Trophoblast cell (in vitro differentiated cells and primary cell): ENCODE data around the gene KCNK10.
"Not testable (repeated sequence)": the region's sequence is repeated elsewhere in the genome, so short reads cannot be mapped to it uniquely, and the experiment has no call there.

Experiments used
- DNase-seq, 2 donors: peaks; one replicate each; pipeline ENCODE4 v3.0.0-alpha.2; 2016
- H2AFZ ChIP-seq: 2 replicates; pipeline ENCODE4 v1.6.1; 2013; ENCODE audit warnings: low read length, moderate library complexity, mild to moderate bottlenecking; ENCODE audit not compliant: insufficient read depth, poor library complexity
- H2AK5ac ChIP-seq: 2 replicates; pipeline ENCODE4 v1.6.1; 2013; ENCODE audit warnings: mild to moderate bottlenecking, low read length
- H2BK120ac ChIP-seq: 2 replicates; pipeline ENCODE4 v1.6.1; 2013; ENCODE audit warnings: low read length, mild to moderate bottlenecking, moderate library complexity; ENCODE audit not compliant: insufficient read depth, poor library complexity
- H2BK12ac ChIP-seq: 2 replicates; pipeline ENCODE4 v1.6.1; 2013; ENCODE audit warnings: mild to moderate bottlenecking, low read length, moderate library complexity
- H2BK5ac ChIP-seq: 2 replicates; pipeline ENCODE4 v1.6.1; 2013; ENCODE audit warnings: low read length, low read depth, moderate library complexity, mild to moderate bottlenecking; ENCODE audit not compliant: poor library complexity
- H3K14ac ChIP-seq: 2 replicates; pipeline ENCODE4 v1.6.1; 2013; ENCODE audit warnings: mild to moderate bottlenecking, low read length
- H3K18ac ChIP-seq: 2 replicates; pipeline ENCODE4 v1.6.1; 2013; ENCODE audit warnings: mild to moderate bottlenecking, low read length
- H3K23ac ChIP-seq: 2 replicates; pipeline ENCODE4 v1.6.1; 2013; ENCODE audit warnings: low read length
- H3K27ac ChIP-seq: 2 replicates; pipeline ENCODE4 v1.5.1; 2013; ENCODE audit warnings: low read depth, mild to moderate bottlenecking, inconsistent platforms, low read length, moderate library complexity
- H3K27me3 ChIP-seq: 2 replicates; pipeline ENCODE4 v1.6.1; 2013; ENCODE audit warnings: inconsistent platforms, mild to moderate bottlenecking, low read length, moderate library complexity; ENCODE audit not compliant: insufficient read depth
- H3K36me3 ChIP-seq, 2 experiments: 1 replicate in 1 of 2; 2 replicates in 1 of 2; pipeline ENCODE4 v1.6.1; 2013; ENCODE audit warnings: low read length in 2 of 2, mild to moderate bottlenecking in 2 of 2, moderate library complexity in 1 of 2; ENCODE audit not compliant: insufficient read depth in 2 of 2, control insufficient read depth in 1 of 2
- H3K4ac ChIP-seq: 2 replicates; pipeline ENCODE4 v1.6.1; 2013; ENCODE audit warnings: low read depth, mild to moderate bottlenecking, low read length, moderate library complexity
- H3K4me1 ChIP-seq, 2 experiments: 1 replicate in 1 of 2; 2 replicates in 1 of 2; pipeline ENCODE4 v1.6.1; 2013; ENCODE audit warnings: low read length in 2 of 2, mild to moderate bottlenecking in 2 of 2, moderate library complexity in 1 of 2; ENCODE audit not compliant: insufficient read depth in 2 of 2, control insufficient read depth in 1 of 2
- H3K4me2 ChIP-seq: 2 replicates; pipeline ENCODE4 v1.6.1; 2013; ENCODE audit warnings: inconsistent platforms, mild to moderate bottlenecking, low read length, moderate library complexity
- H3K4me3 ChIP-seq: 2 replicates; pipeline ENCODE4 v1.5.1; 2013; ENCODE audit warnings: mild to moderate bottlenecking, low read depth, low read length, inconsistent platforms
- H3K79me1 ChIP-seq: one replicate; pipeline ENCODE4 v1.6.1; 2013; ENCODE audit warnings: low read length
- H3K79me2 ChIP-seq: 2 replicates; pipeline ENCODE4 v1.6.1; 2013; ENCODE audit warnings: low read length, mild to moderate bottlenecking; ENCODE audit not compliant: control insufficient read depth, insufficient read depth, poor library complexity
- H3K9ac ChIP-seq: 2 replicates; pipeline ENCODE4 v1.6.1; 2013; ENCODE audit warnings: mild to moderate bottlenecking, low read length
- H3K9me3 ChIP-seq: 2 replicates; pipeline ENCODE4 v1.6.1; 2013; ENCODE audit warnings: low read depth, mild to moderate bottlenecking, control low read depth, inconsistent platforms, low read length; ENCODE audit not compliant: insufficient read depth
- H4K12ac ChIP-seq: 2 replicates; pipeline ENCODE4 v1.6.1; 2013; ENCODE audit warnings: low read depth, mild to moderate bottlenecking, low read length, moderate library complexity
- H4K8ac ChIP-seq: 2 replicates; pipeline ENCODE4 v1.6.1; 2013; ENCODE audit warnings: low read depth, mild to moderate bottlenecking, low read length, moderate library complexity
- H4K91ac ChIP-seq: one replicate; pipeline ENCODE4 v1.6.1; 2013; ENCODE audit warnings: low read depth, mild to moderate bottlenecking, low read length, moderate library complexity
- WGBS: extraction: QIAGEN DNeasy Blood & Tissue Kit; methylation state at CpG from one replicate; pipeline ENCODE4 v1.1.7; 2013; ENCODE audit warnings: missing lambda C conversion rate; ENCODE audit not compliant: insufficient read length, insufficient coverage; ENCODE audit errors: extremely low coverage; 5-methylcytosine and 5-hydroxymethylcytosine counted together

KCNK10 gene

GRCh38 chr14:88261302-88261701 is 61.8 kb downstream of the KCNK10 start:
- not testable (repeated sequence) for H3K79me1 ChIP-seq, H3K23ac ChIP-seq, H3K4me2 ChIP-seq, H2BK5ac ChIP-seq, H4K12ac ChIP-seq, H4K8ac ChIP-seq, DNase-seq, H2AK5ac ChIP-seq, H3K4me3 ChIP-seq, H2BK12ac ChIP-seq, H3K4ac ChIP-seq, H3K36me3 ChIP-seq, H2AFZ ChIP-seq, H3K27me3 ChIP-seq, H3K79me2 ChIP-seq, H3K4me1 ChIP-seq, H3K14ac ChIP-seq, H3K27ac ChIP-seq, H4K91ac ChIP-seq, H3K9me3 ChIP-seq, H2BK120ac ChIP-seq, H3K18ac ChIP-seq, H3K9ac ChIP-seq
- no CpG with 5 or more reads among the region's 3 CpGs for whole genome bisulfite sequencing

- no peaks in the 10 kb centered on the region for H3K36me3 ChIP-seq
- H3K4me1 ChIP-seq, result no peaks in the 10 kb centered on the region
- H3K4ac ChIP-seq, result no peak overlapping the region
- H3K18ac ChIP-seq, result no peak overlapping the region
- no CpG with 5 or more reads among the region's 4 CpGs for WGBS
- H2BK120ac ChIP-seq, result no peak overlapping the region
- no peak overlapping the region for H2BK12ac ChIP-seq
- no peak overlapping the region for H2AFZ ChIP-seq
- H3K9me3 ChIP-seq, result no peaks in the 10 kb centered on the region
- no peak overlapping the region for H3K4me2 ChIP-seq
- no peak overlapping the region for H4K91ac ChIP-seq
- H3K9ac ChIP-seq, result no peak overlapping the region
- no peak overlapping the region for H3K27ac ChIP-seq
- H4K12ac ChIP-seq, result no peak overlapping the region
- no peak overlapping the region for H3K14ac ChIP-seq
- H2AK5ac ChIP-seq, result no peak overlapping the region
- no peaks in the 10 kb centered on the region for H3K79me1 ChIP-seq
- no peak for DNase-seq
- H3K27me3 ChIP-seq, result no peaks in the 10 kb centered on the region
- H4K8ac ChIP-seq, result no peak overlapping the region
- no peaks in the 10 kb centered on the region for H3K79me2 ChIP-seq
- no peak overlapping the region for H3K4me3 ChIP-seq
- H2BK5ac ChIP-seq, result no peak overlapping the region
- H3K23ac ChIP-seq, result no peak overlapping the region
Measured at GRCh38 chr14:88258021-88258420, 65.0 kb downstream of the KCNK10 start.

- H3K79me2 ChIP-seq, result no peaks in the 10 kb centered on the region
Measured at GRCh38 chr14:88256997-88257950, 65.8 kb downstream of the KCNK10 start.

GRCh38 chr14:88255798-88256197 is 67.3 kb downstream of the KCNK10 start:
- no peak overlapping the region for H4K8ac ChIP-seq

More at GRCh38 chr14:88256997-88257950, 65.8 kb downstream of the KCNK10 start:
- Histone ChIP-seq H4K91ac (no peak overlapping the region), H2BK12ac (no peak overlapping the region), H3K36me3 (no peaks in the 10 kb centered on the region), H4K12ac (no peak overlapping the region), H3K27ac (no peak overlapping the region), H3K4ac (no peak overlapping the region), H3K14ac (no peak overlapping the region), H3K27me3 (no peaks in the 10 kb centered on the region), H2AFZ (no peak overlapping the region), H3K9me3 (no peaks in the 10 kb centered on the region), H3K4me1 (no peaks in the 10 kb centered on the region), H3K23ac (no peak overlapping the region), H3K4me3 (no peak overlapping the region), H4K8ac (no peak overlapping the region), H2BK120ac (no peak overlapping the region), H3K9ac (no peak overlapping the region), H3K79me1 (no peaks in the 10 kb centered on the region), H3K18ac (no peak overlapping the region), H2AK5ac (no peak overlapping the region), H2BK5ac (no peak overlapping the region), H3K4me2 (no peak overlapping the region)
- no peak for DNase-seq
- WGBS, result no CpG with 5 or more reads among the region's 9 CpGs

More at GRCh38 chr14:88255798-88256197, 67.3 kb downstream of the KCNK10 start:
- no peak overlapping the region for H2BK5ac ChIP-seq
- H3K27me3 ChIP-seq, result no peaks in the 10 kb centered on the region
- H3K27ac ChIP-seq, result no peak overlapping the region
- no peaks in the 10 kb centered on the region for H3K36me3 ChIP-seq
- H3K4me3 ChIP-seq, result no peak overlapping the region
- WGBS, result no CpG with 5 or more reads among the region's 4 CpGs
- no peak overlapping the region for H3K9ac ChIP-seq
- H2BK120ac ChIP-seq, result no peak overlapping the region
- no peak overlapping the region for H2BK12ac ChIP-seq
- H2AFZ ChIP-seq, result no peak overlapping the region
- DNase-seq, result no peak
- no peak overlapping the region for H4K12ac ChIP-seq
- no peak overlapping the region for H3K14ac ChIP-seq
- no peak overlapping the region for H4K91ac ChIP-seq
- no peaks in the 10 kb centered on the region for H3K79me1 ChIP-seq
- no peaks in the 10 kb centered on the region for H3K79me2 ChIP-seq
- no peak overlapping the region for H3K18ac ChIP-seq
- no peaks in the 10 kb centered on the region for H3K9me3 ChIP-seq
- no peaks in the 10 kb centered on the region for H3K4me1 ChIP-seq
- no peak overlapping the region for H3K4ac ChIP-seq
- no peak overlapping the region for H2AK5ac ChIP-seq
- H3K4me2 ChIP-seq, result no peak overlapping the region
- H3K23ac ChIP-seq, result no peak overlapping the region
